HG02798 (cell line): ENCODE measurements around the gene MAVS.
"Not testable (repeated sequence)": the region's sequence is repeated elsewhere in the genome, so short reads cannot be mapped to it uniquely, and the experiment has no call there.

Experiments
- ATAC-seq: cut with Tn5 transposase; IDR thresholded peaks from one replicate; pipeline ENCODE4 v1.9.1; 2021; ENCODE audit warnings: mild to moderate bottlenecking; ENCODE audit not compliant: unreplicated experiment, poor library complexity

The MAVS gene

GRCh38 chr20:3876000-3876399, 29.4 kb downstream of the MAVS start:
- no peak for ATAC-seq

GRCh38 chr20:3876676-3877075, 30.0 kb downstream of the MAVS start:
- ATAC-seq, result no peak

- ATAC-seq, result not testable (repeated sequence)
Observed at GRCh38 chr20:3878921-3879274, 32.3 kb downstream of the MAVS start.

- ATAC-seq, result no peak
Observed at GRCh38 chr20:3885715-3886114, 39.1 kb downstream of the MAVS start.

GRCh38 chr20:3887876-3888620, 41.4 kb downstream of the MAVS start:
- no peak for ATAC-seq

GRCh38 chr20:3888622-3889488, 42.2 kb downstream of the MAVS start, which contains the start of gene PANK2:
Gene PANK2 (plus strand): TSS chr20:3889387.
- ATAC-seq, result peak; percentile 95

- peak; percentile 11 for ATAC-seq
Observed at GRCh38 chr20:3889489-3890397, 43.1 kb downstream of the MAVS start.

- no peak for ATAC-seq
Observed at GRCh38 chr20:3890398-3890751, 43.7 kb downstream of the MAVS start.

- ATAC-seq, result no peak
Observed at GRCh38 chr20:3890999-3891929, 44.6 kb downstream of the MAVS start.

GRCh38 chr20:3894796-3895195, 48.2 kb downstream of the MAVS start:
- ATAC-seq, result no peak

- ATAC-seq, result no peak
Observed at GRCh38 chr20:3896302-3896701, 49.7 kb downstream of the MAVS start.

GRCh38 chr20:3896853-3897583, 50.4 kb downstream of the MAVS start:
- no peak for ATAC-seq

GRCh38 chr20:3898181-3898580, 51.5 kb downstream of the MAVS start:
- ATAC-seq, result not testable (repeated sequence)

GRCh38 chr20:3898639-3899038, 52.0 kb downstream of the MAVS start:
- ATAC-seq, result no peak

GRCh38 chr20:3900187-3900604, 53.6 kb downstream of the MAVS start:
- no peak for ATAC-seq

- ATAC-seq, result no peak
Observed at GRCh38 chr20:3901028-3901705, 54.5 kb downstream of the MAVS start.

GRCh38 chr20:3901706-3902440, 55.2 kb downstream of the MAVS start:
- ATAC-seq, result no peak

GRCh38 chr20:3902446-3902845, 55.8 kb downstream of the MAVS start:
- ATAC-seq, result no peak
